HepG2 (cell line): ENCODE data around the gene AGPAT3. TPM values are rescaled to one million over a fixed set of nuclear protein-coding genes. Genes with fewer than 3 reads are reported as not detected.

ENCODE experiments used
- ATAC-seq: fragments of 200-7000 bp; cut with Tn5 transposase; 3 replicates; pipeline ENCODE4 v1.9.1; 2020; ENCODE audit warnings: mild to moderate bottlenecking, moderate library complexity
- BruUV-seq: library from RNA; stranded (reverse); fragments of 400-500 nt; replicated peaks from 2 replicates; lab custom pipeline; 2021; lab: Mats Ljungman, UMichigan
- CTCF ChIA-PET: fragments of 300-600 bp; formaldehyde crosslinking; extraction: SDS; loops from one replicate; lab custom pipeline; 2021; ENCODE audit warnings: low total read pairs, inconsistent platforms, low intra/inter-chr PET ratio; lab: Yijun Ruan, JAX
- POLR2A ChIA-PET: fragments of 350-600 bp; sonication (Branson Sonifier 250); formaldehyde crosslinking; loops from one replicate; lab custom pipeline; 2020; ENCODE audit warnings: antibody characterized with exemption, inconsistent platforms; lab: Yijun Ruan, JAX
- DNase-seq: peaks from one replicate; pipeline ENCODE4 v3.0.0-alpha.2; 2015; ENCODE audit warnings: low spot score
- FAIRE-seq: peaks from 3 replicates; lab custom pipeline; 2011; peaks lifted over from hg19 to GRCh38; lab: Jason Lieb, UNC
- H2AFZ ChIP-seq: one replicate; pipeline ENCODE4 v1.6.1; 2011; ENCODE audit warnings: low read length, inconsistent platforms
- H3K27ac ChIP-seq: fragments of 300-600 bp; 3 replicates; pipeline ENCODE4 v1.8.0; 2011; ENCODE audit warnings: mixed run types, mild to moderate bottlenecking, mixed read lengths, low read length, inconsistent platforms; ENCODE audit not compliant: insufficient read depth; ENCODE audit errors: extremely low read length
- H3K27me3 ChIP-seq, 2 experiments: fragments of 200-600 bp in 1 of 2; 2 replicates in 1 of 2; 3 replicates in 1 of 2; pipeline versions ENCODE4 v1.6.0 to v1.8.0; 2011; ENCODE audit warnings: low read length in 2 of 2, mild to moderate bottlenecking in 2 of 2, moderate library complexity in 2 of 2, inconsistent platforms in 1 of 2; ENCODE audit not compliant: insufficient read depth in 2 of 2, control insufficient read depth in 1 of 2
- H3K36me3 ChIP-seq, 2 experiments: fragments of 200-600 bp in 1 of 2; replicated peaks in 1 of 2; 2 replicates in 1 of 2; 3 replicates in 1 of 2; pipeline versions ENCODE4 v1.5.1 to v1.8.0; 2011; ENCODE audit warnings: low read length in 2 of 2, inconsistent platforms in 1 of 2; ENCODE audit not compliant: insufficient read depth in 2 of 2, control insufficient read depth in 1 of 2
- H3K4me1 ChIP-seq: 2 replicates; pipeline ENCODE4 v1.5.1; 2012; ENCODE audit warnings: low read length, inconsistent platforms; ENCODE audit not compliant: insufficient read depth
- H3K4me2 ChIP-seq: 2 replicates; pipeline ENCODE4 v1.6.0; 2011; ENCODE audit warnings: low read depth, low read length, inconsistent platforms
- H3K4me3 ChIP-seq, 3 experiments: fragments of 200-600 bp in 1 of 3; sonication (generic), shearing (Covaris generic) in 1 of 3; replicated peaks in 1 of 3; 2 replicates each; pipeline ENCODE4 v1.5.1; 2011 to 2016; ENCODE audit warnings: low read length in 3 of 3, inconsistent platforms in 2 of 3, low read depth in 2 of 3, mild to moderate bottlenecking in 2 of 3, control low read depth in 1 of 3, mixed read lengths in 1 of 3; ENCODE audit not compliant: insufficient read depth in 1 of 3
- H3K79me2 ChIP-seq: one replicate; pipeline ENCODE4 v1.6.1; 2011; ENCODE audit warnings: low read length, inconsistent platforms; ENCODE audit not compliant: insufficient read depth
- H3K9ac ChIP-seq: 2 replicates; pipeline ENCODE4 v1.6.0; 2011; ENCODE audit warnings: mild to moderate bottlenecking, low read depth, low read length, inconsistent platforms; ENCODE audit not compliant: insufficient read depth
- H3K9me3 ChIP-seq: 2 replicates; pipeline ENCODE4 v1.5.1; 2012; ENCODE audit warnings: mild to moderate bottlenecking, low read length
- H4K20me1 ChIP-seq: 2 replicates; pipeline ENCODE4 v1.6.0; 2011; ENCODE audit warnings: inconsistent platforms, mild to moderate bottlenecking, low read length, moderate library complexity; ENCODE audit not compliant: insufficient read depth
- CBX5 ChIP-seq: sonication (generic); formaldehyde crosslinking; IDR thresholded peaks from 2 replicates; pipeline ENCODE4 v1.4.0; 2020; ENCODE audit warnings: missing genetic modification reagents, borderline replicate concordance
- CHD2 ChIP-seq: IDR thresholded peaks from 2 replicates; pipeline ENCODE4 v1.6.1; 2011; ENCODE audit warnings: low read depth, low read length, improper control_type of control experiment
- HDAC6 ChIP-seq: fragments of 200-600 bp; sonication (generic); IDR thresholded peaks from 2 replicates; pipeline ENCODE4 v1.7.0; 2017; ENCODE audit warnings: mild to moderate bottlenecking, antibody characterized with exemption, low read length, low read depth
- KLF13 ChIP-seq: sonication (generic); formaldehyde crosslinking; IDR thresholded peaks from 2 replicates; pipeline ENCODE4 v1.4.0; 2020; ENCODE audit warnings: mild to moderate bottlenecking, missing genetic modification reagents
- LBX2 ChIP-seq: sonication (generic); formaldehyde crosslinking; IDR thresholded peaks from 2 replicates; pipeline ENCODE4 v1.5.0; 2020; ENCODE audit warnings: missing genetic modification reagents, mild to moderate bottlenecking, borderline replicate concordance
- MLLT10 ChIP-seq: sonication (generic); formaldehyde crosslinking; IDR thresholded peaks from 2 replicates; pipeline ENCODE4 v1.4.0; 2020; ENCODE audit warnings: missing genetic modification reagents
- MXD3 ChIP-seq: IDR thresholded peaks from 2 replicates; pipeline ENCODE4 v1.6.1; 2016; ENCODE audit warnings: mild to moderate bottlenecking, missing biosample characterization, missing genetic modification reagents
- SMAD9 ChIP-seq: sonication (generic); formaldehyde crosslinking; IDR thresholded peaks from 2 replicates; pipeline ENCODE4 v1.5.1; 2020; ENCODE audit warnings: mild to moderate bottlenecking, missing genetic modification reagents
- TBX3 ChIP-seq: fragments of 450-650 bp; IDR thresholded peaks from 2 replicates; pipeline ENCODE4 v1.6.1; 2017; ENCODE audit warnings: antibody characterized with exemption, mild to moderate bottlenecking, inconsistent platforms, borderline replicate concordance
- ZNF451 ChIP-seq: sonication (generic); formaldehyde crosslinking; IDR thresholded peaks from 2 replicates; pipeline ENCODE4 v1.5.0; 2020; ENCODE audit warnings: mild to moderate bottlenecking, missing genetic modification reagents
- ZNF572 ChIP-seq: sonication (generic); formaldehyde crosslinking; IDR thresholded peaks from 2 replicates; pipeline ENCODE4 v1.5.1; 2020; ENCODE audit warnings: mild to moderate bottlenecking, missing genetic modification reagents
- ZNF850 ChIP-seq: sonication (generic); formaldehyde crosslinking; conservative IDR thresholded peaks from 2 replicates; pipeline ENCODE4 v1.9.0; 2021; ENCODE audit warnings: mild to moderate bottlenecking, missing genetic modification reagents
- WGBS: methylation state at CpG from one replicate; pipeline ENCODE4 v1.1.6; 2017; ENCODE audit warnings: low lambda C conversion rate; 5-methylcytosine and 5-hydroxymethylcytosine counted together
- in situ Hi-C: cut with HindIII; loops from 2 replicates; pipeline ENCODE4 v1.10.0; 2017; ENCODE audit warnings: low pct_unique_long_range_greater_than_20kb; ENCODE audit not compliant: extremely low pct_ligation_motif_present
- intact Hi-C: fragments of 100-400 bp; cut with micrococcal nuclease; formaldehyde crosslinking; loops from one replicate; pipeline ENCODE4 v1.10.0; 2022; ENCODE audit not compliant: unreplicated experiment
- polyA plus RNA-seq, 8 experiments: library from polyadenylated mRNA; depleted of rRNA in 3 of 8; stranded (reverse) in 7 of 8; unstranded in 1 of 8; fragments of >200 nt; fragmentation: Illumina TruSeq in 4 of 8; extraction: Trizol in 4 of 8; gene quantifications; 2 replicates each; pipeline versions ENCODE4 v1.2.1 to v1.2.3, GENCODE V29; 2011 to 2016; ENCODE audit warnings: low read depth in 4 of 8, missing spikeins in 1 of 8, mixed read lengths in 1 of 8; ENCODE audit not compliant: insufficient read depth in 1 of 8
- total RNA-seq, 5 experiments: library from RNA; depleted of rRNA; stranded (reverse); fragments of >200 nt; fragmentation: Illumina TruSeq; extraction: Trizol; gene quantifications; 2 replicates each; pipeline ENCODE4 v1.2.3, GENCODE V29; 2016; ENCODE audit warnings: low read depth in 1 of 5

Gene AGPAT3
- total and polyA plus RNA-seq, 2 of the 13 experiments (the other 11 are each of a cell fraction or from before 2014, with no cell fraction given) = 32.2 to 54.4 TPM

GRCh38 chr21:43931489-43931888, 66.5 kb downstream of the AGPAT3 start (continued):
- no peak for TF ChIP-seq SMAD9 (CRISPR knock-in tag)
- no peak for TF ChIP-seq TBX3
- TF ChIP-seq MXD3 (CRISPR knock-in tag) = no peak
- TF ChIP-seq ZNF572 (CRISPR knock-in tag) = no peak
- no peak for TF ChIP-seq ZNF451 (CRISPR knock-in tag)
- TF ChIP-seq KLF13 (CRISPR knock-in tag) = no peak
- no peak for TF ChIP-seq LBX2

GRCh38 chr21:43932005-43932404, 67.0 kb downstream of the AGPAT3 start:
- BruUV-seq = no TSS peak
- intact Hi-C loops = no loop called here
- Histone ChIP-seq H3K27ac (no peak overlapping the region), H3K9ac (no peak overlapping the region), H3K36me3 (peaks cover 7 to 27% of the 10 kb centered on the region in 2 experiments; a peak in 4 of 5 replicates), H2AFZ (no peak overlapping the region), H3K27me3 (no peaks in the 10 kb centered on the region)
- 97% methylated on average over 17 of the region's 17 CpGs for WGBS
- no peak for FAIRE-seq
- in situ Hi-C loops = no loop called here
- no peak for TF ChIP-seq CBX5 (CRISPR knock-in tag)
- TF ChIP-seq MLLT10 (CRISPR knock-in tag) = no peak
- no peak for TF ChIP-seq HDAC6
- no peak for TF ChIP-seq ZNF850
- no peak for TF ChIP-seq CHD2
- TF ChIP-seq, all 625 proteins: peak for 0
- H3K79me2 ChIP-seq = peaks cover 2% of the 10 kb centered on the region
- CTCF ChIA-PET = no interaction called here
- H3K4me3 ChIP-seq = no peak overlapping the region
- no peaks in the 10 kb centered on the region for H3K9me3 ChIP-seq
- DNase-seq (no peak), ATAC-seq (no peak)
- POLR2A ChIA-PET = no interaction called here
- H3K4me1 ChIP-seq = peaks cover 11% of the 10 kb centered on the region
- H3K4me2 ChIP-seq = no peak overlapping the region
- peaks cover 8% of the 10 kb centered on the region; the same call in 1 of the 2 replicates for H4K20me1 ChIP-seq
